NK-92 (cell line): ENCODE measurements around the gene HOXA11.

Source experiments
- DNase-seq: peaks from one replicate; lab custom pipeline; 2025; ENCODE audit not compliant: unreplicated experiment; lab: John Stamatoyannopoulos, UW

Gene HOXA11

GRCh38 chr7:27148756-27149641, 36.0 kb downstream of the HOXA11 start:
- no peak for DNase-seq

GRCh38 chr7:27148031-27148755, 36.8 kb downstream of the HOXA11 start:
- no peak for DNase-seq

GRCh38 chr7:27147199-27148030, 37.6 kb downstream of the HOXA11 start, which contains the start of gene HOXA6:
TSS of gene HOXA6 (minus strand) at chr7:27147774. CDS start at chr7:27147749, 25 bp downstream.
- DNase-seq = no peak

GRCh38 chr7:27146491-27147198, 38.4 kb downstream of the HOXA11 start:
- no peak for DNase-seq

GRCh38 chr7:27145914-27146412, 39.1 kb downstream of the HOXA11 start:
- DNase-seq = no peak

DNA sequence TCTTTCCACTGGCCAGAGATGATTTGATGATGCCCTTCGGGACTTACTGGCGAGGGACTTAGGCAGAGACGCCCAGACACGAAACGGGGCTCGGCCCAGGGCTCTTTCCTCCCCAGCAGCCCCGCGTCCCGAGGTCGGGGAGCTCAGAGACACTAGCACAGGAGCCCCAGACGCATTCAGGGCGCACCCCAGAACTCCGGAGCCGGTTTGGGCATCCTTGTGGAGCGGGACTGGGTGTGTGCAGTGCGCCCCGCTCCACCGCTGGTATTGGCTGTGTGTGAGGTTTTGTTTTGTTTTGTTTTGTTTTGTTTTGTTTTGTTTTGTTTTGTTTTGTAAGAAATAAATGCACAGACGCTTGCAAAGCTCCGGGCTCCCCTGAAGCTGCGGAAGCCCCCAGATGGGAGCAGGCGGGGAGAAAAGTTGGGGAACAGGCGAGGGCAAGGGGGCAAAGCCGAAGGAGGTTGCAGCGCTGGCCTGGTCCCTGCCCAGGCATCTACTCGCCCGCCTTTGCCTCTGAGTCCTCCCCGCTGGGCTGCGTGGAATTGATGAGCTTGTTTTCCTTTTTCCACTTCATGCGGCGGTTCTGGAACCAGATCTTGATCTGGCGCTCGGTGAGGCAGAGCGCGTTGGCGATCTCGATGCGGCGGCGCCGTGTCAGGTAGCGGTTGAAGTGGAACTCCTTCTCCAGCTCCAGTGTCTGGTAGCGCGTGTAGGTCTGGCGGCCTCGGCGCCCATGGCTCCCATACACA, 39.7 kb downstream of the HOXA11 start:
- DNase-seq = no peak

DNA sequence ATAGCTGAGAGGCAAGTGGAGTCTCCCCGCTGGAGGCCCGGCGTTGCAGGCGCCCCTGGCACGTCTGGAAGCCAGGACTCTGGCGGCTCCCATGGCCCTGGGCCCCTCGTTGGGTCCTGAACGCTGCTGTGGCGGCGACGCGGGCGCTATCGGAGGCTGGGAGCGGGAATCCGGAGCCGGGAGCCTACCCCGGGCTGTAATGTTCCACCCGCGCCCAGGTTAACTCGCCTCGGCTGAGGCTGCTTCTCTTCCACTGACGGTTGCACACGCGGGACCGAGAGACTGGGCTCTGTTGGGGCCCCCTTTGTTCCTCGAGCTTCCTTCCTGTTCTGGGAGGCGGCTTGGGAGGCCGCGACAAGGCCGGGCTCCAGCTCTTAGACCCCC, 40.3 kb downstream of the HOXA11 start:
- DNase-seq = no peak

DNA sequence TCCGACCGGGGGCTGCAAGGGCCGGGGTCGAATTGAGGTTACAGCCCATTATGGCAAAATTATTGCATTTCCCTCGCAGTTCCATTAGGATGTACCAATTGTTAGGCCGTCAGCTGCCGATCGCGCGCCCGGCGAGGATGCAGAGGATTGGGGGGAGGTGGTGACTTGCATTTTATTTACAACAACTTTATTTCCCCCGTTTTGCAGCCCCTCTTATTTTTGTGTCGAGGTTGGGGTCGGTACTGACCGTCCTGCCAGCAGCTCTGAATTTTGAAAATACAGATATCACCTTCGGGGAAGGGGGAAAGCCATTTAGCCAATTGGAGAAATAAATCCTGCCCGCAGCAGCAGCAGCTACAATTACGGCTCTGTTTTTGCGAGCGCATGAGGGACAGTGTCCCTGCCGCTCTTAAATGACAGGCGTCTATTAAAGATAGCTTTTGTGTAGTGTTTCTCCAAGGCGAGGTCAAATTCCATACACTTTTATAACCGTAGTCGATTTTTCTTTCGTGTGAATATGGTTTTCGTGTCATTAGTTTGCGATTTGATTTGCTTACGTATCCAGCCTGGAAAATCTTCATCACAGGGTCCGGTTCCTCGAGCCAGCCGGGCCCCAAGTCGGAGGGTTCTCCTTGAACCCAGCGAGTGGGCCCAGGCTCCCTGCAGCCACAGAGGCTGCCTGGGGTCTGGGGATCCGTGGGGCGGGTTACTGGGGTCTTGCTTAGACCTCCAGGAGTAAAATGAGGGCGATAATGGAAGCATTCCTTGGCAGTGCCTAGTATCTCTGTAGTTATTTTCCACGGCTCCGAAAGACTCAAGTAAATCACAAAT, 40.9 kb downstream of the HOXA11 start:
- DNase-seq = no peak

DNA sequence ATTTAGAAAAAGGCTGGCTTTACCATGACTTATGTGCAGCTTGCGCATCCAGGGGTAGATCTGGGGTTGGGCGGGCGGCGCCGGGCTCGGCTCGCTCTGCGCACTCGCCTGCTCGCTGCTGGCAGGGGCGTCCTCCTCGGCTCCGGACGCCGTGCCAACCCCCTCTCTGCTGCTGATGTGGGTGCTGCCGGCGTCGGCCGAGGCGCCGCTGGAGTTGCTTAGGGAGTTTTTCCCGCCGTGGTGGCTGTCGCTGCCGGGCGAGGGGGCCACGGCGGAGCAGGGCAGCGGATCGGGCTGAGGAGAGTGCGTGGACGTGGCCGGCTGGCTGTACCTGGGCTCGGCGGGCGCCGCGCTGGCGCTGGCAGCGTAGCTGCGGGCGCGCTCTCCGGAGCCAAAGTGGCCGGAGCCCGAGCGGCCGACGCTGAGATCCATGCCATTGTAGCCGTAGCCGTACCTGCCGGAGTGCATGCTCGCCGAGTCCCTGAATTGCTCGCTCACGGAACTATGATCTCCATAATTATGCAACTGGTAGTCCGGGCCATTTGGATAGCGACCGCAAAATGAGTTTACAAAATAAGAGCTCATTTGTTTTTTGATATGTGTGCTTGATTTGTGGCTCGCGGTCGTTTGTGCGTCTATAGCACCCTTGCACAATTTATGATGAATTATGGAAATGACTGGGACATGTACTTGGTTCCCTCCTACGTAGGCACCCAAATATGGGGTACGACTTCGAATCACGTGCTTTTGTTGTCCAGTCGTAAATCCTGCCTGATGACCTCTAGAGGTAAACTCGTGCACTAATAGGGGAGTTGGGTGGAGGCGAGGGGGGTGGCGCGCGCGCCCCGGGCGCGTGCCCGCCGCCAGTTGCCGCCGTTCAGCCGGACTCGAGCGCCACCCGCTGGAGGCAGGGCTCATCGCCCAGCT, 41.7 kb downstream of the HOXA11 start, which contains the start of gene HOXA5:
Gene HOXA5, minus strand, starts transcription at position 659 of the 927 bp plus-strand sequence. Its CDS starts 74 bp downstream, at position 585.
- DNase-seq = no peak

DNA sequence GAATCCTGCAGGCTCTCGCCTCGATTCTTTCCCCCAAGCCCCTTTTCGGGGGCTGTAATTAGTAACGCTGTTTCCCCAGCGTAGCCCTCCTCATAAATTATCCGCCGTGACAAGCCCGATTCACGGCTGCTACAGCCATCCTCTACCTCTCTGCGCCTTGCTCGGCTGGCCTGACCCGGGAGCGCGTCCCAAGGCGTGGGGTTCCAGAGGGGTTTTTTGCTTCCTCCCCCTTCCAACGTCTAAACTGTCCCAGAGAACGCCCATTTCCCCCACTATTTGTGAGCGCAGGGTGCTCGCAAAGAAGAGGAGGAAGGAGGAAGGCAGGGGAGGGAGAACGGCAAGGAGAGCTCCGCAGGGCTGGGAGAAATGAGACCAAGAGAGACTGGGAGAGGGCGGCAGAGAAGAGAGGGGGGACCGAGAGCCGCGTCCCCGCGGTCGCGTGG, 42.4 kb downstream of the HOXA11 start:
- DNase-seq = no peak

DNA sequence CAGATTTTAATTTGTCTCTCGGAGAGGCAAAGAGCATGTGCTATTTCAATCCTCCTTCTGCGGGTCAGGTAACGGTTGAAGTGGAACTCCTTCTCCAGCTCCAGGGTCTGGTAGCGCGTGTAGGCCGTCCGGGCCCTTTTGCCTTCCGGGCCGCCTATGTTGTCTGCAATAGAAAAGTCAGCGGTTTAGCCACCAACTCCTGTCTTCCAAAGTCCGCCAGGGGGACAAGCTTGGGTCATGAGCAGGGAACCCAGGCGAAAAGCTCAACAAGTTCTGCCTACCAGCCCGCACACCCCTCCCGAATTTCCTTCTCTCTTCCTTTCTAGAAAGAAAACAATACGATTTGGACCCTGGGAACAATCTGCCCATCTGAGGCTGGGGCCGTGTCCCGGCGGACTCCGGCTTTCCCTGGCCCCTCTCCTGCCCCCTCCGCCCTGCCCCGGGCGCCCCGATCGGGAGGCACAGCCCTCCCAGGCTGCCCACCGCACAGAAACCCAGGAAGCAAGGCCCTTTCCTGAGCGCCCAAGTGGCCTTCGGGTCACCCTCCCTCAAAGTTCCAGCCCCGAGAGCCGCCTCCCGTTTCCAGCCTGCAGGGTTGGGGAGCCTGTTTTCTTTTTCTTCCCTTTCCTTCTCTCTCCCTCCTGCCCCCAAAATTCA, 43.0 kb downstream of the HOXA11 start:
- no peak for DNase-seq

- no peak for DNase-seq
Observed at GRCh38 chr7:27141137-27141922, 43.7 kb downstream of the HOXA11 start.

- no peak for DNase-seq
Observed at GRCh38 chr7:27140126-27140857, 44.7 kb downstream of the HOXA11 start.

DNA sequence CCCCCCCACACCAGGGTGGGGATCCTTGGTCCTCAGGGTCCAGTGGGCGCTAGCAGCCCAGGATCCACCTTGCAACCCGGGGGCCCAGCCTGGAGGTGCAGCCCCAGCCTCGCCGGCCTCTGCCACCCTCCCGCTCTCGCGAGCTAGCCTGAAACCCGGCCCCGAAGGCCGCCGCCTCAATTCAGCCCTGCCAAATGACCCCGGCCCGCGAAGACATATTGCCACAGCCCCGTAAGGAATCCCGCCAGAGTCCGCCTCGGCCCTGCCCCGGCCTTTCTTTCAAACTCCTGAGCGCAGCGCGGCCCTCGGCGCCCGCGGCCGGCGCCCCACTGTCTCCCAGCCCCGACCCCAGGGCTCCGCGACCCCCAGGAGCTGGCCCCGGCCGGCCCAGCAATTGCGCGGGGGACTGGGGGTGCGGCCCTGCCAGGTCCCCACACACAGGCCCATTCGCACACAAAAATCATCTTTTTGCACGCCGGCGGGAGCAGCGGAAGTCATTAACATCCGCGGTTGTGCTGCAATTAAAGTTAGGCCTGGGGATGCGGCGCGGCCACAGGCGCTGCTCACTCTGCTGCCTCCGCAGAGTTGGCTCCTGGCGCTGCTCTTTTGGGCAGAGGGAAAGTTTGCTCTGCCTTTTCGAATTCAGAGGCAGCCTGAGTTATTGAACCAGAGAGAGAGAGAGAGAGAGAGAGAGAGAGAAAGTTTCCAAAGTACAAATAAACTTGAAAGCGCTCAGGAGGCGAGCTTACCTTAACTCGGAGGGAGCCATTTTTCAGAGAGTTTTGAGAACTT, 45.5 kb downstream of the HOXA11 start:
- no peak for DNase-seq

GRCh38 chr7:27138985-27139333, 46.1 kb downstream of the HOXA11 start:
- no peak for DNase-seq
